Activated CD8-positive, alpha-beta memory T cell treated with anti-CD3 and anti-CD28 coated beads for 1 hour (primary cell): ENCODE data around the gene FPGS.
"Not testable (repeated sequence)": the region's sequence is repeated elsewhere in the genome, so short reads cannot be mapped to it uniquely, and the experiment has no call there.

Experiments
- DNase-seq, 2 donors: peaks; one replicate each; pipeline ENCODE4 v3.0.0-alpha.2; 2020; ENCODE audit warnings: low read depth in 1 of 2; ENCODE audit errors: extremely low read depth in 1 of 2

FPGS gene

GRCh38 chr9:127833555-127833954 lies 30.9 kb downstream of the FPGS start:
- DNase-seq = no peak

GRCh38 chr9:127835991-127836516 lies 33.4 kb downstream of the FPGS start:
- no peak for DNase-seq

GRCh38 chr9:127836561-127836960 lies 33.9 kb downstream of the FPGS start:
- DNase-seq = not testable (repeated sequence)

- no peak for DNase-seq
Measured at GRCh38 chr9:127837346-127837745, 34.7 kb downstream of the FPGS start.

GRCh38 chr9:127838375-127839078 lies 35.8 kb downstream of the FPGS start:
- DNase-seq = no peak

- no peak for DNase-seq
Measured at GRCh38 chr9:127841087-127841835, 38.6 kb downstream of the FPGS start.

GRCh38 chr9:127844821-127845359 lies 42.2 kb downstream of the FPGS start:
- DNase-seq = no peak

GRCh38 chr9:127845619-127846018 lies 42.9 kb downstream of the FPGS start:
- DNase-seq = not testable (repeated sequence)

- DNase-seq = no peak
Measured at GRCh38 chr9:127846443-127847177, 43.9 kb downstream of the FPGS start.

GRCh38 chr9:127847178-127847510 lies 44.5 kb downstream of the FPGS start:
- DNase-seq = no peak

GRCh38 chr9:127847833-127848755 lies 45.4 kb downstream of the FPGS start:
- DNase-seq = no peak

- no peak for DNase-seq
Measured at GRCh38 chr9:127848756-127849504, 46.2 kb downstream of the FPGS start.

GRCh38 chr9:127850286-127850830 lies 47.7 kb downstream of the FPGS start:
- DNase-seq = no peak

- DNase-seq = no peak
Measured at GRCh38 chr9:127852829-127853228, 50.1 kb downstream of the FPGS start.

- no peak for DNase-seq
Measured at GRCh38 chr9:127853312-127854183, 50.9 kb downstream of the FPGS start.

GRCh38 chr9:127854184-127854806 lies 51.6 kb downstream of the FPGS start, which contains the start of gene ENG:
TSS of gene ENG (minus strand) at chr9:127854658. CDS start at chr9:127854355, 303 bp downstream.
- DNase-seq = no peak

- DNase-seq = no peak
Measured at GRCh38 chr9:127854960-127855359, 52.3 kb downstream of the FPGS start.

- DNase-seq = no peak
Measured at GRCh38 chr9:127855522-127855921, 52.8 kb downstream of the FPGS start.
